PC-3 (cell line): Measurements from ENCODE around the gene RBFOX2.

Source experiments
- EZH2 ChIP-seq: fragments of 300-600 bp; sonication (generic); IDR thresholded peaks from one replicate; pipeline ENCODE4 v1.6.1; 2017; ENCODE audit warnings: antibody characterized with exemption, mild to moderate bottlenecking, low read length; ENCODE audit not compliant: unreplicated experiment
- TF ChIP-seq, protein P1 (sequence below): fragments of 300-600 bp; sonication (generic); conservative IDR thresholded peaks from 2 replicates; pipeline ENCODE4 v1.5.1; 2017; ENCODE audit warnings: antibody characterized with exemption, low read depth, mild to moderate bottlenecking, low read length

GRCh38 chr22:35711336-35711735, 317.3 kb downstream of the RBFOX2 start:
- TF ChIP-seq, protein P1, sequence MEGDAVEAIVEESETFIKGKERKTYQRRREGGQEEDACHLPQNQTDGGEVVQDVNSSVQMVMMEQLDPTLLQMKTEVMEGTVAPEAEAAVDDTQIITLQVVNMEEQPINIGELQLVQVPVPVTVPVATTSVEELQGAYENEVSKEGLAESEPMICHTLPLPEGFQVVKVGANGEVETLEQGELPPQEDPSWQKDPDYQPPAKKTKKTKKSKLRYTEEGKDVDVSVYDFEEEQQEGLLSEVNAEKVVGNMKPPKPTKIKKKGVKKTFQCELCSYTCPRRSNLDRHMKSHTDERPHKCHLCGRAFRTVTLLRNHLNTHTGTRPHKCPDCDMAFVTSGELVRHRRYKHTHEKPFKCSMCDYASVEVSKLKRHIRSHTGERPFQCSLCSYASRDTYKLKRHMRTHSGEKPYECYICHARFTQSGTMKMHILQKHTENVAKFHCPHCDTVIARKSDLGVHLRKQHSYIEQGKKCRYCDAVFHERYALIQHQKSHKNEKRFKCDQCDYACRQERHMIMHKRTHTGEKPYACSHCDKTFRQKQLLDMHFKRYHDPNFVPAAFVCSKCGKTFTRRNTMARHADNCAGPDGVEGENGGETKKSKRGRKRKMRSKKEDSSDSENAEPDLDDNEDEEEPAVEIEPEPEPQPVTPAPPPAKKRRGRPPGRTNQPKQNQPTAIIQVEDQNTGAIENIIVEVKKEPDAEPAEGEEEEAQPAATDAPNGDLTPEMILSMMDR: no peak
- no peak for TF ChIP-seq EZH2
